C1 segment of cervical spinal cord (tissue), 14 donors: ENCODE results near the gene NTRK3.

ENCODE experiments used
- DNase-seq, 14 donors: peaks; one replicate each; lab custom pipeline; 2025; lab: John Stamatoyannopoulos, UW

NTRK3 gene

DNA sequence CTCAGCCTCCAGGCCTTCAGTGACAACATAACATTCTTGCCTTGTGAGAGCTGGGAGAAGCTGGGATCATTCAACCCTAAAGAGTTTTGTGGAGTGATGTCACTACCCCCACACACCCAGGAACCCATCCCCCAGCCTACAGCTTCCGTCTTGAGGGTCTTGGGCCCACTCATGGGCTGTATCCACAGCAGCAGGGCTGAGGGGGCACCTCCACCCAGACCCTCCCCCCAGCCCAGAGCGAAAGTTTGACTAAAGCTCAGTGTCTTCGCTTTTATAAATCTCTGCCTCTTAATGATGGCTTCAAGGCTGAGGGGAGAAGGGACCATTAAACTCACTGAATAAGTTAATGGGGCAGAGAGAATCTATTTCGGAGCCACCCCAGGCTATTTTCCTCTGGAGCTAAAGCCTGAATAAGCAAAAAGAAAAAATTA lies 23.8 kb downstream of the NTRK3 start:
- DNase-seq = no peak

DNA sequence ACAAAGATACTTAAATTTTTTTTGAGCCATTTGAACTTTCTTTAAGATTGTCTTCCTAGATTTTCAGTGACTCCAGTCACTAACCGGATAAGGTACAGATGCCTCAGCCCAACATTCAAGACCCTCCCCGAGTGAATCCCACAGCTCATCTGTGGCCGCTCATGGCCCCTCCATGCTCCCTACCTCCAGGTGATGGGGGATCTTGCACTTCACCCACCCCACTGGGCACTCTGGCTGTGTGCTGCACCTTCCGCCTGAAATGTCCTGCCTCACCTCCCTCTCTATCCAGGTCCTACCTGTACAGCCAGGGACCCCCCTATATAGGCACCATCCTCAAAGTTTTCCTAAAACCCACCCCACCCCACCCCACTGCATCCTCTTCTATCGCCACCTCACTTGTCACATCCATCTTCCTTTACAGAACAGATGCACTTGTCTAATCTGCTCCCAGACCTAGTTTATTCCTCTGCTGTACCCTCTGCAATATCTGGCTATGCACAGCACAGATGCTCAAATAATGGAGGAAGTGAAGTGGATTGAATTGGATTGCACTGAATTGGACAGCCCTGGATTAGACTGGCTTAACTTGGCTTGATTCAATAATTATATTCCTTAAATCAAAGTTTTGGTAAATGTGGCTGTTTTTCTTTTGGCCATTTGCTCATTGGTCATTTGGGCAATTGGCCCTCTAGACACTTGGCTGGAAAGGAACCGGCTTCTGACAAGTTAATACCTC lies 24.5 kb downstream of the NTRK3 start:
- no peak for DNase-seq

DNA sequence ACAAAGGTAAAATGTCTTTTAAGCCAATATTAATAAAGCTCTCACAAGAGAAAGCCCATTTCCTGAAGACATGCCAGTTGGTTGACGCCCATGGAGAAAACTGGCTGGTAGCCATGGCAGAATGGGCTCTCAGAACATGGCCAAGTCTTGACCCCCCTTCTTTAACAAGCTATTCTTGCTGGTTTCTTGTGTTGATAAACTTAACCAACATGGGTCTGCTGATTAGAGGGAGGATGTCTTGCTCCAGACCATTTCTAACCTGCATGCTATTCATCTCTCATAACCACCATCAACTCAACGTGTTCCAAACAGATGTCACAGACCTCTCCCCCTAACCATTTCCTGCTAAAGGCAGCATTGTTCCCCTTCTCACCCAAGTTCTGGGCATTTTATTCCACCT lies 25.7 kb downstream of the NTRK3 start:
- no peak for DNase-seq

DNA sequence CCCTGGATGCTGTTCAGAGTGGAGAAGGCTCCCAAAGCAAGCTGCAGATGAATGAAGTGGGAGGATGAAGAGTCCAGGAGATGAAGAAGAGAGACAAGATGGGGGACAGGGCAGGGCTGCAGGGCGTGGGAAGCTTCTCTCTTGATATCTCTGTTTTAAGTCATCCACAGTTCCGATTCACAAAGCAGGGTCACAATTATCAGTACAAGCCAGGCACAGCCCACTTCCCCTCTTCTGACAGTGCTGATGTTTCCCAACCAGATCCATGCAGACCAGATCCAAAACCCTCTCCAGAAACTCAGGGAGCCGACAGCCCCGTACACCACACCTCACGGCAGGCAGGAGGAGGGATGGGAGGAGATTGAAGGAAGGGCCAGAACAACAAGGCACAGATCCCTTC lies 31.1 kb downstream of the NTRK3 start:
- DNase-seq = no peak

DNA sequence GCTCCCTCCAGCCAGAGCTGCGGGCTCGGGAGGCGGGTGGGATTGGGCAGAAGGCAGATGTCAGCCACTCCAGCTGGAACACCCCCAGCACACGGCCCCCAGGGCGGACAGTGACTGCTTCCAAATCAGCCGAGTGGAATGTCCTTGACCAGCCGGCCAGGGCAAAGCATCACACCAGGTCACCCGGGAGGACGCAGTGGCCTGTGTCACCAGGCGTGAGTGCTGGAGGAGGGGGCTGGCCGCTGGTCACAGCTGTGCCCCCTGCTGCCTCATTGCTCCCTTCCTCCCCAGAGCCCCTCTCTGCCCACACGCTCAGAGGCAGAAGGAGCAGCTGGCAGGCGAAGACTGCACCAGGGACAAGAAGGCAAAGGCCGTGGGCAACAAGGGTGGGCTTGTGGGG lies 33.5 kb downstream of the NTRK3 start:
- DNase-seq = peak in 1 of 14 donors; percentile 63

DNA sequence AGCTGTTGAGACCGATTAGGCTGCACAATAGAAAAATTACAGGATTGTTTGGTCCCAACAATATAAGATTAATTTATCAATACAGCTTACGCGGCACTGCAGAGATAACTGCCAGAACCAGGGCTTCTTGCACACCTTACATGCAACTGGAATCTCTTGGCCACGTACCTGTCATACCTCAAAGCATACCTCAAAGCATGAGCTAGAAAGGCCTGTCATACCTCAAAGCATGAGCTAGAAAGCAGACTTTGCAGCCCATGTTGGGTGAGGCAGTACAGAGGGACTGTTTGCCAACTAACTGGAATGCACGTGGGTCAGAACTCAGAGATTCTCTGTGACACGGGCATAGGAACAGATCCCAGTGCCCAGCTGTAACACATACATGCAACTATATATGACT lies 34.7 kb downstream of the NTRK3 start:
- no peak for DNase-seq

DNA sequence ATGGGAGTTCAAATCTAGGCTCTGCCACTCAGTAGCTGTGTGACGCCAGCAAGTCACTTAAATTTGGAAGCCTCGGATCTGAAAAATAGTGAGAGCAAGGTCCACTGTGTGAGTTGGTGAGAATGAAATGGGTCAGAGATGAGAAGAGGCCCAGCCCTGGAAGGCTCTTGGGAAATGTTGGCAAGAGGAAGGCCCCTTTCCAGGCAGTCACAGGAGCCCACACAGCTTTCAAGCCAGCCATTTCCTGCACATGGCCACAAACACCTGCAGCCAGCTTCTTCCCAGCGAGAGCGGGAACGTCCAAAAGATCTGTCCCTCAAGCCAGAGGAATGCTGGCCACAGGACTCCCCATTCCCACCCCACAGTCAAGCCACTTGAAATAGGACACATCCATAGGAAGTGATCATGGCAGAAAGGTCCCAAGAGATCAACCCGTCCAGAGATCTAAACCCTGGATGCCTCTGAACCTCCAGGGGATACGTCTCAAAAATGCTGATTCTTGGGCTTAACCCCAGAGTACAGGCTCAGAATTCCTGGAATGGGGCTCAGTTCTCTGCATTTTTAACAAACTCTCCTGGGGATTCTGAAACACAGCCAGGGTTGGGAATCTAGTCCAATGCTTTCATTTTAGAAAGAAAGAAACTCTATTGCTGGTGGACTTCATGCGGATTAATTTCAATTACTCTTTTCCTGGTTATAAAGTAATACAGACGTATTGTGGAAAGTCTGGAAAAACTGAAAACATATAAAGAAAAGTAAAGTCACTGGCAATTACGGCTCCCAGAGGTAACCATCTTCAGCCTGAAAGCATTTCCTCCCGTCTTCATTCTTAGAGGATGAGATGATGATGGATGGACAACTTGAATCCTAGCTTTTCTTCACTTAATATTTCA lies 35.9 kb downstream of the NTRK3 start:
- peak in 4 of 14 donors; percentile 16 to 82 (median 38) for DNase-seq

DNA sequence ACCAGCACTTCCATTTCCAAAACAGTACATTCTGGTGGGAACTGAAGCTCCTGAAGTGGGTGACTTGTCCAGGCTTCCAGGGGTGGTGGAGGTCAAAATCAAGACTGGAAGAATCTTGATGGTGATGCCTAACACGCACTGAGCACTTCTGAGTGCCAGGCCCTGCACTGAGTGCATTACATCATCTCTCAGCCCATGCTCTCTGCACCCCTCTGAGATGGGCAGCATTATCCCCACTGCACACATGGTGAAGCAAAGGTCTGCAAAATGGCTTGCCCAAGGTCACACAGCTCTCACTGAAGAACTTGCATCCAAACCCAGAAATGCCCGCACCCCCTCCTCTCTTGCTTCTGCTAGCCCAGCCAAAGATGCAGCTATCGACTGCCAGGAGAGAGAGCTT lies 36.9 kb downstream of the NTRK3 start:
- DNase-seq = peak in 1 of 14 donors; percentile 12

DNA sequence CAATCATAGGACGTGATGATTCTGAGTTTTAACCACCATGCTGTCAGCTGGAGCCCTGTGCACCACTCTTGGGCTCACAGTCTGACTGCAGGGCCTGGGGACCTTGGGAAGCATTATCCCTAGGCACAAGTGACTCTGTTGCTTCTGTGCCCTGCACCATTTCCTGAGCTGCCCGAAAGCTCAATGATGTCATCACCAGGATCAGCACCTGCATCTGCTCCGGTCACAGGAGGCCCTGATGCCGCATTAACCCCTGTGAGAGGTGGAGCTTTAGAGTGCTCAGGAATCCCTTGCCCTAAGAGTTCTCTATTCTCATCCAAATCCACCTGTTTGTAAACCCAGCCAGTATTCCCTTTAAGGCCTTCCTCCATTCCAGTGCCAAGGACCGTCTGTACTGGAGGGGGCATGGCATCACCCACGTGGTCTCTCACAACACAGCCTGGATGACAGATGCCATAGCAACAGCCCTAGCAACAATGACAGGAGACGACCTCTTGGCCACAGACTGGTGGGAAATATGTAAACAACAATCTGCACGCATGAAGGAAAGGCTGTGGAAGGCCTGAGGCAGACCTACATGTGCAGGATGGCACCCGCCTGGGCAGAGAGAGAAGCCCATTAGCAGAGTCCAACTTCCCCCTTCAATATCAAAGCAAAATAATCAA lies 37.9 kb downstream of the NTRK3 start:
- DNase-seq = peak in 9 of 14 donors; percentile 15 to 94 (median 30)

DNA sequence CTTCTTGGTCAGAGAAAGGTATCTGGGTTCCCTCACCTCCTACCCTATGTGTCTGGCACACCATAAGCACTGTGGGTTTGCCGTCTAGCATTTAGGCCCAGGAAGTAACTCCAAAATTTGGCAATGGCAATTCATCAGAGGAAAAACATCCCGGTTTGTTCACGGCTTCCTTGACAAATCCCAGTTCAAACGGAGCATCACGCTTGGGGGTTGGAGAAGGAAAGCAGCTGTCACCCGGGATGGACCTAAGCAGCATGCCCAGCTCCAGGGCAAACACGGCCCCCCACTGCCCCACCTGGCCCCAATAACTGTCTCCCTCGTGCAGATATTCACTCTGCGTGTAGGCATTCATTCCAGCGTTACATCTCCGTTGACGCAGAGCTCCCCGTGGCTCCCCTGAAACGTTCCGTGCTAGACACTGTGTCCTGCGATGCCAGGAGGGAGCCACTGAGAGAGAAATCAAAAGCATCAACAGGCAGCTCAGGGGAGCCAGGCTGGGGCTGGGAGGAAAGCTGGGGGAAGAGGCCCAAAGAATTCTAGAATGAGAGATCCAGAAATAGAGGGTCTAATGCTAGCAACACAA lies 41.4 kb downstream of the NTRK3 start:
- peak in 4 of 14 donors; percentile 10 to 65 (median 18) for DNase-seq

DNA sequence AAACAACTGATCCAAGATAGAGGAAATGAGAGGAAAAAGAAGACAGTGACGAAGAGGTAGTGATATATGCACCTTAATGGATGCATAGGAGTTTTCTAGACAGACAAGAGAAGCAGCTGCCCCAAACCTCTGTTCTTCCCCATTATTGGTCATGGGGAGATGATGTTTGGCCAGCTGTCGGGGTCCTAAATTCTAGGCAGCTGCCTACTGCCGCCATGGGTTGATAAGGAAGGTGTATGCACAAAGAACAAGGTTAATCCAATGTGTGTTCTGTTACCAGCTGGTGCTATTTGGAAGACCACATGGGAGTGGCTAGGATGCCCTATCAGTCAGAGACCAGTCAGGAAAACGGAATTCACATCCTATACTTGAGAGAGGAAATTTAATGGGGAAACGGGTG lies 47.4 kb downstream of the NTRK3 start:
- no peak for DNase-seq

DNA sequence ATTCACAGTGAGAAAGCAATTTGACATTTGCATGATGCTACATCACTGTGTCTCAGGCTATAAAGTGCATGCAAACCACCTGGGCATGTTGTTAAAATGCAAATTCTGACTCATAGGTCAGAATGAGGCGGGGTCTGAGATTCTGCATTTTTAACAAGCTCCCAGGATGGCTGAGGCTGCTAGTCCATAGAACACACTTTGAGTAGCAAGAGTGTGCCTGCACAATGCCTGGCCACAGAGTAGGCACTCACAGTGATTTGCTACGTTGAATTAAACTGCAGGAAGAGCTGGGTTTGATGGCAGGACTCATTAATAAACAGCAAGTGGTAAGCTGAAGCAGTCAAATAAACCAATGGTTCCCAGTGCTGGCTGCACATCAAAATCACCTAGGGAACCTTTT lies 48.1 kb downstream of the NTRK3 start:
- peak in 2 of 14 donors; percentile 21 to 39 for DNase-seq

DNA sequence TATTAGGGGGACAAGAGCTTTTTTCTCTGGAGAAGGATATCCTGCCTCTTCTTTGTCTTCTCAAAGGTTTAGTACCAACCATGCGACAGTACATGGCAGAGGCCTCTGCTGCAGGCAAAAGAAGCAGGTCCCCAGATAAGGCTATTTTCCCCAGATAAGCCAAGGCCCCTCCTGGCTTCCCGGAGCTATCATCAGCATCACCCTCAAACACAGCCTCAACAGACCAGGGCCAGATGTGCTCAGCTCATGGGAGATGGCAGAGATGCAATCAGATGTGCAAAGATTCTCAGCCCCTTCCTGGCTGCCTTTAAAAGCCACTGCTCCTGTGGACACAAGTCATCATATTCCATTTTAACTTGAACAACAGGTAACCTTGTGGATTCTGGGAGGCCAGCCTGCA lies 49.0 kb downstream of the NTRK3 start:
- no peak for DNase-seq

DNA sequence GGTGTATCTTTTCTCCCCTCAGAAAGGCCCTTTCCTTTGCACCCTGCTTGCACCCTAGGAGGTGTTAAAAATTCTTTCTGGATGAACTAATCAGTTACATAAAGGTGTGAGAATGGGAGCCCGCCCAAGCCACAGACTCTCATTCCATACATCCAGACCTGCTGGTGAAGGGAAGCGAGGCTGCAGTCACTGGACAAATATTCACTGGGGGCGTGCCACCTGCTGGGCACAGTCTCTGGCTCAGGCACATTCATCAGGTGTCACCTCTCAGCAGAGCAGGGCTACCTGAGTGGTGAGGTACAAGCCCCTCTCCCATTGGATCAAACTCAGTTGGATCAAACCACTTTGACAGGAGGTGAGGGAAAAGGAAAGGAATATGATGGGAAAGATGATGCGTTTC lies 52.0 kb downstream of the NTRK3 start:
- no peak for DNase-seq

DNA sequence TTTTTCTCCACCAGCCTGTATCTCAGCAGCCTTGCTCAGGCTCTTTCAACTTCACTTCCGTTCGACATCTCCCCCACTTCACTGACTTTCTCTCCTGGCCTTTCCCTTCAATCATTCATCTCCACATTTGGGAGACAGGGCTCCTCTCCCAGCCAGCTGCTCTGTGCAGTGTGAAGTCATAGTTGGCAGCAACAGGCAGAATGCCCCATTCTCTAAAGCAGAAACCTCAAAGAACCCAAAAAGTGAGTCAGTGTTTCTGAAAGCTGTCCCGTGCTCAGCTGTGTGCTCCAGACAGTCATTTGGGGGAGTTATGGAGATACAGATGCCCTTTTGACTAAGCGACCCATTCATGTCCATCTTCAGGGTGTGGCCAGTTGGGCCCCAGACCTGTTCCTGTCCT lies 54.3 kb downstream of the NTRK3 start:
- peak in 3 of 14 donors; percentile 23 to 58 (median 24) for DNase-seq

DNA sequence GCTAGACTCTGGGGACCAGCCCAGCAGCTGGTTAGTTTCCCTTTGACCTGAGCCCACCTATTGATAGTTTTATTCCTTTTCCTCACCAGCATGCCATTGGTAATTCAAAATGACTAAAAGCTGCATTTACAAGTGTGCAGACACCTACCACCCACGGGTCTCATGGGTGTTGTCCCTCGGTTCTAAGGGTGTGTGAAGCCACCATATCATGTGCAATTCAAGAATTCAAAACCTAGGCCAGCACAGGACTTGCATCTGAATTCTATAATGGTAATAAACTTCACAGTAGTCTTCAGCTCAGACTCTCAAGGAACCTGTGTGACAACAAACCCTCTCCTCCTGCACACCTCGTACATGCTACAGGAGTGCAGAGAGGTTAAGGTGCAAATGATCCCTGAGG lies 55.3 kb downstream of the NTRK3 start:
- DNase-seq = no peak

DNA sequence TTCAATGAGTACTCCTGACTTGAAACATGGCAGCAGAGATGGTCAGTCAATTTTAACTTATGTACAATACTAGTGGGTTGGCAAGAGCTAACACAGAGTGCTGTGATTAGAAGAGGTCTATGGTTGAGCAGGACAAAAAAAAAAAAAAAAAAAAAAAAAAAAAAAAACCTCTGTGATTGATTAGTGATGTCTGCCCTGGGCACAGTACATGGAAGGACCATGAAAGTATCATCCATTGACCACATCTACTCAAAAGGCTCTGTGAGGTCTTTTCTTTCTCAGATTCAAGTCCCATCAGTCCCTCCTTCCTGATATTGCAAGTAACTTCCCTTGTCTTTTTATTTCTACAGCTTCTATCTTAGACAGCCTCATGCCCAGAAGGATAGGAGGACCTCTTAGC lies 59.6 kb downstream of the NTRK3 start:
- no peak for DNase-seq

DNA sequence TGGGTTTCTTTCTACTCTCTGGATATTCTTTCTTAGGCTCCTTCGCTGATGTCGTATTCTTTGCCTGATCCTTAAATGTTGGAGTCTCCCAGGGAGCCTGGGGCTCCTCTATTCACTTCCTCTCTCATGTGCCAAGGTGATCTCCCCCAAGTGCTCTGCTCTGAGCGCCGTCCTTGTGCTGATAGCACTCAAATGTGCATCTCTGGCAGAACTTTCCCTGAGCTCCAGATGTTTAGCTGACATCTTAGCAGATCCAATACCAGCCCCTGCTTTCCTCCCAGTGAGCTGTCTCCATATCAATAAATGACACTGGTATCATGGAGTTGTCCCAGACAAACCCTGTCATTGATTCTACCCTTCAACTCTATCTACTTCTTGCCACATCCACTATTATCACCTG lies 62.4 kb downstream of the NTRK3 start:
- no peak for DNase-seq

DNA sequence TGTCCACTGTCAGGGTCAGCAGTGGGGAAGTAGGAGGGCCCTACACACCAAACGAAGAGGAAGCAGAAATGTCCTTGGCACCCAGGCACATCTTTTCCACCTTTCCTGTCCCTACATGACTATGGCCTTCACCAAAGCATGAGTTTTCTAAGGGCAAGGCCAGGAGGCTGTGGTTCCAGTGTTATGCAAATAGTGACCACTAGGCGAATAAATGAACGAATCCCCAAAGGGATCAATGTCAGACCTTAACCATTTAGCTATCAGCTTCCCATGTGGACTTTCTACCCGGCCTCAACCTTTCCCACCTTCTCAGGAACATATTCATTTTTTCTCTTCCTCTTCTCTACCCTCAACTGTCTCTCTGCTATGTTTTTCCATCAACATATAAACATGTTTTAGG lies 63.1 kb downstream of the NTRK3 start:
- DNase-seq = no peak

DNA sequence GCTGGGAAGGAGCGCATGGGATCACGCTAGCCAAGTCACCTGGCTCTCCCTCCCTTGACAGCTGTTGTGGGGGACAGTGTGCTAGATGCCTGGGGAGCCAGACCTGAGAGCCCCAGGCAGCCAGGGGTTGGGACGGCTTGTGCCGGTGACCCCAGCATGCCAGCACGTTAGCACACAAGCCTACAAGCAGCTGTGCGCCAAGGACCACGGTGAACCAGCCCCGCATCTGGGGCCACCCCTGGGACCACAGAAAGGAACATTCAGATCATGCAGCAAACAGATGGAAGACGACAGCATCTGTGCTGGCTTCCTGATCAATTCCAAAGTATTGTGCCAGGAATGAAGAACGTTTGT lies 64.8 kb downstream of the NTRK3 start:
- no peak for DNase-seq

DNA sequence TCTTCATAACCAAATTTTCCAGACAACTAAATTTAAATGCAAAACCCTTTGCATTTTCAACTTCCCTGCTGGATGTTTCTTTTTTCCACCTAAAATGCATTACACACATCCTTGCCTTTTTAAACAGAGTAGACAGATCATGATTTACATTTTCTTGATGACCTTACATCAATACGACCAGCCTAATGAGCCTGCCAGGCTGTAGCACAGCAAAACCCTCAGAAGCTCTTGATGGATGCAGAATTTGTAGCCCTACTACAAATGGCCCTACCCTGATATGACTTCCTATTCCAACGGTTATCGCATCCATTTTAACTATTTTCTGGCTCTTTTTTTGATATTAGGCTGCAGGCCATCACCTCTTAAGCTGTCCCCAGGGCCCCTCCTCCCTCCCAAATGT lies 66.3 kb downstream of the NTRK3 start:
- DNase-seq = no peak

DNA sequence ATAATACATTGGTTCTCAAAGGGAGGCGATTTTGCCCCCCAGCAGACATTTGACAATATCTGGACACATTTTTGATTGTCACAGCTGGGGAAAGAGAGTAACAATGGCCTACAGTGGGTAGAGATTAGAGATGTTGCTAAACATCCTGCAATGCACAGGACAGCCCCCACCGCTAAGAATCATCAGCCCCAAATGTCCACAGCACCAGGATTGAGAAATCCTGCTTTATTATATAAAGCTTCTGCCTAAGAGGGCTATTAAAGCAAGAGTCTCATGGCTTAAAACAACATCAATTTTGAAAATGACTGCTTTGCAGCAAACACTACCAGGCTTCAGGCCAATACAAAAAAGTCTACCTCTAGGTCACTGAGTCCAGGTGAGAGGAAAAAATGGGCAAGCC lies 68.2 kb downstream of the NTRK3 start:
- DNase-seq = no peak
